K562 (cell line): ENCODE results near the gene GRK1. TPM values are rescaled to one million over a fixed set of nuclear protein-coding genes. Genes with fewer than 3 reads are reported as not detected.

Source experiments
- ATAC-seq: fragments of 200-7000 bp; cut with Tn5 transposase; 3 replicates; pipeline ENCODE4 v1.9.1; 2020; ENCODE audit warnings: moderate library complexity
- BruUV-seq: library from RNA; stranded (reverse); fragments of 400-500 nt; replicated peaks from 2 replicates; lab custom pipeline; 2021; lab: Mats Ljungman, UMichigan
- CTCF ChIA-PET: fragments of 300-600 bp; formaldehyde crosslinking; extraction: SDS; loops from one replicate; lab custom pipeline; 2021; ENCODE audit warnings: low intra/inter-chr PET ratio; lab: Yijun Ruan, JAX
- POLR2A ChIA-PET: fragments of 300-600, 350-650 bp; sonication (Branson Sonifier 250); formaldehyde crosslinking; extraction: SDS; loops from one replicate; lab custom pipeline; 2021; ENCODE audit warnings: antibody characterized with exemption, inconsistent platforms; lab: Yijun Ruan, JAX
- DNase-seq, 4 experiments: peaks; one replicate each; pipeline versions ENCODE4 v3.0.0 to v3.0.0-alpha.2; 2011 to 2018; ENCODE audit warnings: low spot score in 3 of 4, mixed read lengths in 3 of 4; ENCODE audit errors: extremely low read depth in 1 of 4
- FAIRE-seq: peaks from 2 replicates; lab custom pipeline; 2011; peaks lifted over from hg19 to GRCh38; lab: Jason Lieb, UNC
- H2AFZ ChIP-seq: 2 replicates; pipeline ENCODE4 v1.6.0; 2011; ENCODE audit warnings: low read depth, low read length, control low read depth, inconsistent platforms
- H3K27ac ChIP-seq: fragments of 200-600 bp; 3 replicates; pipeline ENCODE4 v1.8.0; 2011; ENCODE audit warnings: low read depth, mild to moderate bottlenecking, control low read depth, inconsistent platforms, low read length, moderate library complexity, mixed read lengths; ENCODE audit errors: extremely low read depth
- H3K27me3 ChIP-seq, 2 experiments: fragments of 300-600 bp in 1 of 2; 2 replicates in 1 of 2; 3 replicates in 1 of 2; pipeline versions ENCODE4 v1.6.0 to v1.8.0; 2011; ENCODE audit warnings: inconsistent platforms in 2 of 2, low read length in 2 of 2, mild to moderate bottlenecking in 1 of 2, mixed read lengths in 1 of 2, moderate library complexity in 1 of 2; ENCODE audit not compliant: control insufficient read depth in 2 of 2, insufficient read depth in 2 of 2
- H3K36me3 ChIP-seq: fragments of 300-600 bp; 3 replicates; pipeline ENCODE4 v1.8.0; 2011; ENCODE audit warnings: mild to moderate bottlenecking, low read length, inconsistent platforms; ENCODE audit not compliant: control insufficient read depth, insufficient read depth
- H3K4me1 ChIP-seq, 2 experiments: fragments of 200-600 bp in 1 of 2; replicated peaks in 1 of 2; 2 replicates in 1 of 2; 3 replicates in 1 of 2; pipeline versions ENCODE4 v1.5.1 to v1.8.0; 2011; ENCODE audit warnings: inconsistent platforms in 2 of 2, low read length in 2 of 2, mild to moderate bottlenecking in 1 of 2, mixed read lengths in 1 of 2, moderate library complexity in 1 of 2; ENCODE audit not compliant: control insufficient read depth in 2 of 2, insufficient read depth in 2 of 2
- H3K4me2 ChIP-seq: 2 replicates; pipeline ENCODE4 v1.6.1; 2011; ENCODE audit warnings: low read length, control low read depth, inconsistent platforms, mixed read lengths; ENCODE audit not compliant: insufficient read depth
- H3K4me3 ChIP-seq: fragments of 200-600 bp; sonication (generic), shearing (Covaris generic); 2 replicates; pipeline ENCODE4 v1.5.1; 2016; ENCODE audit warnings: control low read depth, inconsistent platforms
- H3K79me2 ChIP-seq: fragments of 200-600 bp; 3 replicates; pipeline ENCODE4 v1.8.0; 2011; ENCODE audit warnings: low read length, inconsistent platforms; ENCODE audit not compliant: control insufficient read depth, insufficient read depth
- H3K9ac ChIP-seq, 2 experiments: 2 replicates each; pipeline versions ENCODE4 v1.6.0 to v1.6.1; 2011; ENCODE audit warnings: low read depth in 2 of 2, low read length in 2 of 2, control low read depth in 1 of 2, inconsistent platforms in 1 of 2, mild to moderate bottlenecking in 1 of 2, mixed read lengths in 1 of 2; ENCODE audit not compliant: insufficient read depth in 1 of 2
- H3K9me1 ChIP-seq: one replicate; pipeline ENCODE4 v1.6.0; 2011; ENCODE audit warnings: inconsistent platforms, mild to moderate bottlenecking, low read length, moderate library complexity; ENCODE audit not compliant: control insufficient read depth, insufficient read depth
- H3K9me3 ChIP-seq: replicated peaks from 2 replicates; pipeline ENCODE4 v1.5.1; 2011; ENCODE audit warnings: low read depth, low read length, inconsistent platforms; ENCODE audit not compliant: control insufficient read depth, insufficient read depth
- H4K20me1 ChIP-seq: replicated peaks from 2 replicates; pipeline ENCODE4 v1.6.1; 2011; ENCODE audit warnings: low read length, inconsistent platforms, mixed read lengths; ENCODE audit not compliant: control insufficient read depth, insufficient read depth
- BRF1 ChIP-seq: IDR thresholded peaks from 3 replicates; pipeline ENCODE4 v1.6.1; 2011; ENCODE audit warnings: borderline replicate concordance, mild to moderate bottlenecking; ENCODE audit not compliant: insufficient read length; ENCODE audit errors: extremely low read depth
- EP400 ChIP-seq: fragments of 450-650 bp; IDR thresholded peaks from 2 replicates; pipeline ENCODE4 v1.6.1; 2017; ENCODE audit warnings: antibody characterized with exemption, mild to moderate bottlenecking, moderate library complexity
- FOXK1 ChIP-seq: sonication (generic); formaldehyde crosslinking; IDR thresholded peaks from 2 replicates; pipeline ENCODE4 v1.8.0; 2022; ENCODE audit warnings: missing genetic modification reagents, mild to moderate bottlenecking, borderline replicate concordance
- GABPB1 ChIP-seq: sonication (generic); formaldehyde crosslinking; IDR thresholded peaks from 2 replicates; pipeline ENCODE4 v1.8.0; 2022; ENCODE audit warnings: mild to moderate bottlenecking, missing genetic modification reagents
- RB1 ChIP-seq: fragments of 450-650 bp; IDR thresholded peaks from 2 replicates; pipeline ENCODE4 v1.6.1; 2017; ENCODE audit warnings: low read depth, mild to moderate bottlenecking
- RBM15 ChIP-seq: fragments of 200-400 bp; formaldehyde crosslinking; IDR thresholded peaks from 2 replicates; pipeline ENCODE4 v1.6.1; 2018; ENCODE audit warnings: mild to moderate bottlenecking, low read length, moderate library complexity; ENCODE audit not compliant: insufficient read depth
- RBM25 ChIP-seq: fragments of 200-400 bp; formaldehyde crosslinking; IDR thresholded peaks from 2 replicates; pipeline ENCODE4 v1.6.1; 2018; ENCODE audit warnings: low read length, low read depth, moderate library complexity; ENCODE audit not compliant: severe bottlenecking
- SNIP1 ChIP-seq: fragments of 450-650 bp; IDR thresholded peaks from 2 replicates; pipeline ENCODE4 v1.7.1; 2017; ENCODE audit warnings: low read depth, mild to moderate bottlenecking
- TEAD4 ChIP-seq, 2 experiments: sonication (generic) in 1 of 2; formaldehyde crosslinking in 1 of 2; IDR thresholded peaks; 2 replicates each; pipeline versions ENCODE4 v1.6.1 to v1.8.0; 2012 to 2022; ENCODE audit warnings: borderline replicate concordance in 1 of 2, inconsistent platforms in 1 of 2, low read length in 1 of 2, mild to moderate bottlenecking in 1 of 2, missing genetic modification reagents in 1 of 2
- TSC22D4 ChIP-seq: fragments of 450-650 bp; IDR thresholded peaks from 2 replicates; pipeline ENCODE4 v1.6.1; 2016; ENCODE audit warnings: missing genetic modification characterization, missing biosample characterization, control low read depth
- ZNF12 ChIP-seq: sonication (generic); formaldehyde crosslinking; IDR thresholded peaks from 2 replicates; pipeline ENCODE4 v1.4.0; 2020; ENCODE audit warnings: mild to moderate bottlenecking, missing genetic modification reagents
- ZNF354B ChIP-seq: fragments of 250-450 bp; sonication (Bioruptor Pico); IDR thresholded peaks from 2 replicates; pipeline ENCODE4 v1.4.0; 2020
- whole genome bisulfite sequencing: fragments of 100-300 bp; shearing (Covaris generic); methylation state at CpG from one replicate; pipeline ENCODE4 v1.1.6; 2016; ENCODE audit warnings: low coverage, mixed read lengths; ENCODE audit not compliant: insufficient coverage; ENCODE audit errors: missing lambda C conversion rate; 5-methylcytosine and 5-hydroxymethylcytosine counted together
- in situ Hi-C: fragments of 300-500 bp; cut with MboI; formaldehyde crosslinking; loops from 4 replicates; pipeline ENCODE4 v1.15.0; 2018; ENCODE audit warnings: inconsistent platforms, mixed read lengths
- intact Hi-C: fragments of 100-400 bp; cut with micrococcal nuclease; formaldehyde crosslinking; loops from 2 replicates; pipeline ENCODE4 v1.14.2; 2022
- polyA plus RNA-seq, 8 experiments: library from polyadenylated mRNA; depleted of rRNA in 4 of 8; stranded (reverse) in 5 of 8; unstranded in 3 of 8; fragments of >200 nt; fragmentation: Nextera tagmentation in 2 of 8; fragmentation: Illumina TruSeq in 1 of 8; extraction: Ambion mirVana in 2 of 8; extraction: Trizol in 1 of 8; gene quantifications; 2 replicates each; pipeline versions ENCODE4 v1.2.1 to v1.2.3, GENCODE V29; 2011 to 2014; ENCODE audit warnings: inconsistent platforms in 1 of 8, missing spikeins in 1 of 8
- total RNA-seq, 7 experiments: library from RNA; depleted of rRNA in 6 of 7; stranded (reverse); fragments of >200 nt in 6 of 7; fragmentation: Illumina TruSeq in 2 of 7; extraction: Trizol in 2 of 7; gene quantifications; 2 replicates each; pipeline versions ENCODE4 v1.2.1 to v1.2.3, GENCODE V29; 2011 to 2021; ENCODE audit warnings: low replicate concordance in 1 of 7
- TF ChIP-seq, protein P1 (sequence below): sonication (generic); formaldehyde crosslinking; IDR thresholded peaks from 2 replicates; pipeline ENCODE4 v1.8.0; 2022; ENCODE audit warnings: mild to moderate bottlenecking, missing genetic modification reagents
- TF ChIP-seq, protein P2 (sequence below): sonication (generic); formaldehyde crosslinking; IDR thresholded peaks from 2 replicates; pipeline ENCODE4 v1.8.1; 2022; ENCODE audit warnings: missing genetic modification reagents

The GRK1 gene
- total and polyA plus RNA-seq, 9 of the 15 experiments (the other 6 are each of a cell fraction or from before 2014, with no cell fraction given), result 0.09 TPM; not detected in 8

DNA sequence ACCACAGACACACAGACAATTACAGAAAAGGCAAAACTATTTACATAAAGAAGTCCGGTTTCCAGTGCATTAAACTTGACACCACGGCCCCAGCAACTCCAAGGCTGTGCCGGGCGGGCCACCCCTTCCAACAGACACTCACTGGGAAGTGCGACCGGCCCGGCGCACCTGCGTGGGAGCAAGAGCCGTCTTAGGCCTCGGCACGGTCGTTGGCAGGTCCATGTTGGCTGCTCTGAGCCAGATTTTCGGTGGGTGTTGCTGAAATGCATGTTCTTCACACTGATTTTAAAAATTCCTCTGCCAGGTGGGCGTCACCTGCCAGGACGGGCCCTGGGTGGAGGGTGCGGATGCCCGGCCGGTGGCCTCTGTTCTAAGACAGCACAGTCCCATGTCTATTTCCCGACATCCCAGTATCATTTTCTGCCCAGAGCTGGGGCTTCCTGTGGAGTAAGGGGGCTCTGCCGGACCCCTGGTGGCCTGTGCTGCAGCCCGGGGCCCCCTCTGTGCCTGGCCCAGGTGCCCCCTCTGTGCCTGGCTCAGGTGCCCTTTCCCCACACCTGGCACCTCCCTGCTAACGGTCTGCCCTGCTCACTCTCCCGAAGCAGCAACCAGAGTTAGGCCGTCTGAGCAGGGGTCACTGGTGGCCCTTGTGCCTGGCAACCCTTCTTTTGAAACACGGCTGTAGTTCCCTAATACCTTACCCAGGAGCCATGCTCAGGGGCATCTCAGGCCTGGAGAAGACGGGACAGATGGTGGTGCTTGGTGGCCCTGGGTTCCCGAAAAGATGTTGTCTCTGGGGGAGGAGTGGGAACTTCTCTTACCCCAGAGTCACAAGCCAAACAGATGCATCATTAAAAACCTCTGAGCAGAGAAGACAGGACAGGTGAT lies 101.2 kb downstream of the GRK1 start:
- Histone ChIP-seq H3K4me2 (no peak overlapping the region), H3K4me1 (peaks cover 4 to 11% of the 10 kb centered on the region in 2 experiments; a peak in 4 of 5 replicates), H3K9me3 (no peaks in the 10 kb centered on the region), H3K9me1 (no peaks in the 10 kb centered on the region), H3K36me3 (no peaks in the 10 kb centered on the region), H3K4me3 (no peak overlapping the region), H2AFZ (no peak overlapping the region), H3K79me2 (no peaks in the 10 kb centered on the region), H3K27ac (no peak overlapping the region), H4K20me1 (0 out of 2 replicates have a peak, but pooled peaks cover 5% of the 10 kb centered on the region), H3K27me3 (peaks cover 17 to 58% of the 10 kb centered on the region in 2 experiments), H3K9ac (no peak overlapping the region)
- FAIRE-seq (no peak), ATAC-seq (no peak), DNase-seq (no peak)
- WGBS, result 1% methylated on average over 23 of the region's 28 CpGs
- intact Hi-C loops (no loop called here), in situ Hi-C loops (no loop called here)
- no TSS peak for BruUV-seq
- CTCF ChIA-PET, result no interaction called here
- POLR2A ChIA-PET, result no interaction called here
- TF ChIP-seq BRF1, result no peak
- TF ChIP-seq RBM15, result no peak

DNA sequence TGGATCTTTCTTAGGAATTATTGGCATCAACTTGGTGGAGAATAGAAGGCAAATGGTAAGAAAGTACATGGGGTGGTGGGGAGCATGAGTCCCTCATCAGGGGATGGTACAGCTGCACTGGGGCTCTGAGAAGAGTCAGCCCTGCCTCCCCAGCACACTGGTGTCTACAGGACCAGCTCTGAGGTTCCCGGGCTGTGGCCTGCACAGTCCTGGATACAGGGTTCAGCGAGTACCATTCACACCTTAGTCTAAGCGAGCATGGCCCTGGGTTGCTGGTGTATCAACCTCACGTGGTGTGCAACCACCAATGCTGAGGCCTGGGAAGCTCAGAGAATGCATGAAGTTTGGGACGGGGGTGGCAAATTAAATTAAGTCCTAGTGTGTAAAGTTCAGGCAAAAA lies 102.1 kb downstream of the GRK1 start:
- peaks cover 4 to 11% of the 10 kb centered on the region in 2 experiments; a peak in 4 of 5 replicates for H3K4me1 ChIP-seq
- no peaks in the 10 kb centered on the region for H3K9me3 ChIP-seq
- DNase-seq, result no peak
- H3K27me3 ChIP-seq, result peaks cover 17 to 49% of the 10 kb centered on the region in 2 experiments
- H4K20me1 ChIP-seq, result 0 out of 2 replicates have a peak, but pooled peaks cover 5% of the 10 kb centered on the region
- H3K9me1 ChIP-seq, result no peaks in the 10 kb centered on the region
- H3K4me3 ChIP-seq, result no peak overlapping the region
- H3K36me3 ChIP-seq, result no peaks in the 10 kb centered on the region
- intact Hi-C loops (no loop called here), in situ Hi-C loops (no loop called here)
- H3K4me2 ChIP-seq, result no peak overlapping the region
- H3K27ac ChIP-seq, result no peak overlapping the region
- POLR2A ChIA-PET, result interaction anchor here (1.0 kb wide), 1 partner anchor 9 kb away, joined by 3 read pairs; no protein-coding TSS in a partner anchor
- CTCF ChIA-PET, result no interaction called here
- FAIRE-seq, result no peak
- WGBS, result 0% methylated on average over 5 of the region's 5 CpGs
- no peak overlapping the region for H2AFZ ChIP-seq
- BruUV-seq, result no TSS peak
- H3K79me2 ChIP-seq, result no peaks in the 10 kb centered on the region
- no peak for ATAC-seq
- no peak overlapping the region for H3K9ac ChIP-seq
- TF ChIP-seq GABPB1 (CRISPR knock-in tag) (no peak), SNIP1 (no peak), EP400 (no peak), ZNF12 (no peak), ZNF354B (no peak), TEAD4 (IDR thresholded peaks at IDR 0.05; ENCODE audit: low read length) (no peak), TEAD4 (CRISPR knock-in tag; IDR thresholded peaks at IDR 0.05; ENCODE audit: borderline replicate concordance) (no peak), RB1 (no peak), RBM25 (no peak), FOXK1 (CRISPR knock-in tag) (no peak), TSC22D4 (tag) (no peak)
- TF ChIP-seq, protein P1, sequence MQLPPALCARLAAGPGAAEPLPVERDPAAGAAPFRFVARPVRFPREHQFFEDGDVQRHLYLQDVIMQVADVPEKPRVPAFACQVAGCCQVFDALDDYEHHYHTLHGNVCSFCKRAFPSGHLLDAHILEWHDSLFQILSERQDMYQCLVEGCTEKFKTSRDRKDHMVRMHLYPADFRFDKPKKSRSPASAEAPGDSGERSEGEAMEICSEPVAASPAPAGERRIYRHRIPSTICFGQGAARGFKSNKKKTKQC (CRISPR knock-in tag), result no peak
- TF ChIP-seq, protein P2, sequence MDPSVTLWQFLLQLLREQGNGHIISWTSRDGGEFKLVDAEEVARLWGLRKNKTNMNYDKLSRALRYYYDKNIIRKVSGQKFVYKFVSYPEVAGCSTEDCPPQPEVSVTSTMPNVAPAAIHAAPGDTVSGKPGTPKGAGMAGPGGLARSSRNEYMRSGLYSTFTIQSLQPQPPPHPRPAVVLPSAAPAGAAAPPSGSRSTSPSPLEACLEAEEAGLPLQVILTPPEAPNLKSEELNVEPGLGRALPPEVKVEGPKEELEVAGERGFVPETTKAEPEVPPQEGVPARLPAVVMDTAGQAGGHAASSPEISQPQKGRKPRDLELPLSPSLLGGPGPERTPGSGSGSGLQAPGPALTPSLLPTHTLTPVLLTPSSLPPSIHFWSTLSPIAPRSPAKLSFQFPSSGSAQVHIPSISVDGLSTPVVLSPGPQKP (CRISPR knock-in tag), result no peak
